Smooth muscle cell (in vitro differentiated cells): Measurements from ENCODE around the gene HGS. TPM values are rescaled to one million over a fixed set of nuclear protein-coding genes. Genes with fewer than 3 reads are reported as not detected.
A peak's percentile ranks its signal among the peaks of the same experiment; 100 is the strongest.

Experiments
- DNase-seq: peaks from one replicate; lab custom pipeline; 2025; ENCODE audit not compliant: unreplicated experiment; lab: John Stamatoyannopoulos, UW
- H2AFZ ChIP-seq: fragments of 200-600 bp; sonication (generic); 2 replicates; pipeline ENCODE4 v1.6.0; 2016; ENCODE audit warnings: antibody characterized with exemption, low read depth, mild to moderate bottlenecking
- H3F3A ChIP-seq: fragments of 200-600 bp; sonication (generic); 2 replicates; pipeline ENCODE4 v1.6.0; 2017; ENCODE audit warnings: antibody characterized with exemption, low read depth
- H3K27ac ChIP-seq: fragments of 200-600 bp; sonication (generic); 2 replicates; pipeline ENCODE4 v1.5.1; 2016; ENCODE audit warnings: low read depth, mild to moderate bottlenecking
- H3K27me3 ChIP-seq: fragments of 200-600 bp; sonication (generic); 2 replicates; pipeline ENCODE4 v1.6.1; 2016; ENCODE audit warnings: low read depth, mild to moderate bottlenecking
- H3K36me3 ChIP-seq: fragments of 200-600 bp; sonication (generic); 2 replicates; pipeline ENCODE4 v1.5.1; 2016; ENCODE audit warnings: low read depth
- H3K4me1 ChIP-seq: fragments of 200-600 bp; sonication (generic); 2 replicates; pipeline ENCODE4 v1.5.1; 2016; ENCODE audit warnings: low read depth
- H3K4me2 ChIP-seq: fragments of 200-600 bp; sonication (generic); 2 replicates; pipeline ENCODE4 v1.6.0; 2016; ENCODE audit warnings: mild to moderate bottlenecking
- H3K4me3 ChIP-seq: fragments of 200-600 bp; sonication (generic); 2 replicates; pipeline ENCODE4 v1.5.1; 2016; ENCODE audit warnings: mild to moderate bottlenecking
- H3K79me2 ChIP-seq: fragments of 200-600 bp; sonication (generic); 2 replicates; pipeline ENCODE4 v1.6.0; 2016; ENCODE audit warnings: low read depth, mild to moderate bottlenecking
- H3K9ac ChIP-seq: fragments of 200-600 bp; sonication (generic); 2 replicates; pipeline ENCODE4 v1.6.0; 2016; ENCODE audit warnings: low read depth
- H3K9me3 ChIP-seq: fragments of 200-600 bp; sonication (generic); replicated peaks from 2 replicates; pipeline ENCODE4 v1.5.1; 2016; ENCODE audit warnings: low read depth
- H4K20me1 ChIP-seq: fragments of 200-600 bp; sonication (generic); 2 replicates; pipeline ENCODE4 v1.6.0; 2016; ENCODE audit warnings: low read depth
- CTCF ChIP-seq: fragments of 200-600 bp; sonication (generic); IDR thresholded peaks from 2 replicates; pipeline ENCODE4 v1.5.1; 2017; ENCODE audit warnings: borderline replicate concordance, mild to moderate bottlenecking, antibody characterized with exemption; ENCODE audit not compliant: insufficient read depth, poor library complexity, severe bottlenecking
- WGBS: methylation state at CpG from one replicate; pipeline ENCODE4 v1.1.7; 2016; ENCODE audit warnings: low lambda C conversion rate; 5-methylcytosine and 5-hydroxymethylcytosine counted together
- polyA plus RNA-seq: library from polyadenylated mRNA; unstranded; fragments of >200 nt; fragmentation: Nextera tagmentation; extraction: Ambion mirVana; gene quantifications from 2 replicates; pipeline ENCODE4 v1.2.1, GENCODE V29; 2016
- total RNA-seq: library from RNA; depleted of rRNA; stranded (reverse); fragments of >200 nt; gene quantifications from 2 replicates; pipeline ENCODE4 v1.2.3, GENCODE V29; 2014

The HGS gene
- total and polyA plus RNA-seq, 2 experiments from 2014 or later, result 64.9 to 164 TPM

GRCh38 chr17:81702934-81703746 lies 19.3 kb downstream of the HGS start, which contains the start of gene MRPL12:
Gene MRPL12, plus strand, starts transcription at chr17:81703367. Its CDS starts 135 bp downstream, at chr17:81703502.
- Histone ChIP-seq H3K27ac (peak within 1 kb of the TSS; percentile 97), H3K4me1 (peaks cover 16% of the 10 kb centered on the region), H3K4me3 (peak within 1 kb of the TSS; percentile 93), H3K9me3 (no peaks in the 10 kb centered on the region), H3F3A (no peaks in the 10 kb centered on the region), H3K79me2 (peaks cover 60% of the 10 kb centered on the region), H4K20me1 (peaks cover 31% of the 10 kb centered on the region), H3K27me3 (no peaks in the 10 kb centered on the region), H2AFZ (peak within 1 kb of the TSS; percentile 77), H3K36me3 (no peaks in the 10 kb centered on the region), H3K4me2 (peak within 1 kb of the TSS; percentile 97), H3K9ac (peak within 1 kb of the TSS; percentile 99)
- whole genome bisulfite sequencing, result under 1% methylated on average over 78 of the region's 102 CpGs
- TF ChIP-seq CTCF, result no peak
- DNase-seq, result peak; percentile 64

GRCh38 chr17:81703747-81704654 lies 20.2 kb downstream of the HGS start:
- no peak for TF ChIP-seq CTCF
- peak overlapping the region; percentile 97 for H3K4me2 ChIP-seq
- H3K27me3 ChIP-seq, result no peaks in the 10 kb centered on the region
- H3K9ac ChIP-seq, result peak overlapping the region; percentile 99
- no peak overlapping the region for H2AFZ ChIP-seq
- H4K20me1 ChIP-seq, result peaks cover 22% of the 10 kb centered on the region
- H3K4me3 ChIP-seq, result peak overlapping the region; percentile 93
- no peaks in the 10 kb centered on the region for H3K36me3 ChIP-seq
- no peak for DNase-seq
- no peaks in the 10 kb centered on the region for H3F3A ChIP-seq
- peaks cover 55% of the 10 kb centered on the region for H3K79me2 ChIP-seq
- peak overlapping the region; percentile 97 for H3K27ac ChIP-seq
- H3K9me3 ChIP-seq, result no peaks in the 10 kb centered on the region
- 35% methylated on average over 27 of the region's 27 CpGs for WGBS
- peaks cover 16% of the 10 kb centered on the region for H3K4me1 ChIP-seq

GRCh38 chr17:81705518-81706231 lies 21.9 kb downstream of the HGS start:
- 98% methylated on average over 30 of the region's 30 CpGs for WGBS
- Histone ChIP-seq H2AFZ (no peak overlapping the region), H3K4me3 (no peak overlapping the region), H3K27ac (no peak overlapping the region), H3K4me1 (peaks cover 23% of the 10 kb centered on the region), H4K20me1 (peaks cover 19% of the 10 kb centered on the region), H3K9me3 (no peaks in the 10 kb centered on the region), H3K9ac (no peak overlapping the region), H3F3A (no peaks in the 10 kb centered on the region), H3K79me2 (peaks cover 39% of the 10 kb centered on the region), H3K27me3 (no peaks in the 10 kb centered on the region), H3K4me2 (no peak overlapping the region), H3K36me3 (no peaks in the 10 kb centered on the region)
- TF ChIP-seq CTCF, result no peak
- DNase-seq, result no peak
